SHP77 (cell line): Measurements from ENCODE around the gene OMD.
"Not testable (repeated sequence)": the region's sequence is repeated elsewhere in the genome, so short reads cannot be mapped to it uniquely, and the experiment has no call there.

ENCODE experiments used
- DNase-seq, 2 experiments: peaks; one replicate each; lab custom pipeline; 2025; lab: John Stamatoyannopoulos, UW

Gene OMD

DNA sequence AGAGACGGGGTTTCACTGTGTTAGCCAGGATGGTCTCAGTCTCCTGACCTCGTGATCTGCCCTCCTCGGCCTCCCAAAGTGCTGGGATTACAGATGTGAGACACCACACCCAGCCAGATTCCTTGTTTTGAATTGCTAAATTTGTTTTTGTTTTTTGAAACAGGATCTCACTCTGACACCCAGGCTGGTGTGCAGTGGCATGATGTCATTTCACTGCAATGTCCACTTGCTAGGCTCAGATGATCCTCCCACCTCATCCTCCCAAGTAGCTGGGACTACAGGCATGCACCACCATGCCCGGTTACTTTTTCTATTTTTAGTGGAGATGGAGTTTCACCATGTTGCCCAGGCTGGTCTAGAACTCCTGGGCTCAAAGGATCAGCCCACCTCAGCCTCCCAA lies 13.1 kb downstream of the OMD start:
- not testable (repeated sequence) for DNase-seq

DNA sequence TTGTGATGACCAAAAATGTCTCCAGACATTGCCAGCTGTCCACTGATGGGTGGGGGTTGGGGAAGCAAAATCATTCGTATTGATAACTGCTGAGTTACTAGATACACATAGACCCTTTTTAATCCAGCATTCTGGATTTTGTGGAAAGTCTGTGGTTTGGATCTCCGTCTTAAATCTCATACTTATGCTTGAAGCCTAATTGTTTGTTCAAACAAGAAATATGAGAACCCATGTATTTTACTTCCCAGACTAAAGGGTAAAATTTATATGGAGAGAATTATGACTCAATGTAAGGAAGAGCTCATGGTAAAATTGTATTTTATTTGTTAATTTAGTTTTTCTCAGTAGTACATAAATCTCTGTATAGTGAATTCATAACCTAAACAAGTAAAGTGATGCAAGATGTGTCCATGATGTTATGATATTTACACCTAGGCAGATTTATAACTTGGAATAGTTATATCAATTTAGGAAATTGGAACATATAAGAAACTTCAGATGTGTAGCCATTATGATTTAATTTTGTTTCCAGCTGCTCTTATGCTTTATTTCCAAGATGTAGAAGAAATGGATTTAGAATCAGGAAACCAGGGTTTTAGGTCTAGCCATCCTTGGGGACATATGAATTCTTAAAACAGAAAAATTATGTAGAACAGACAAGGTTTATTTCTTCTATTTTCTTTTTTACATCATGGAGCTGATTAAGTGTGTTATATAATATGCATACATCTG lies 15.4 kb downstream of the OMD start:
- DNase-seq: no peak

DNA sequence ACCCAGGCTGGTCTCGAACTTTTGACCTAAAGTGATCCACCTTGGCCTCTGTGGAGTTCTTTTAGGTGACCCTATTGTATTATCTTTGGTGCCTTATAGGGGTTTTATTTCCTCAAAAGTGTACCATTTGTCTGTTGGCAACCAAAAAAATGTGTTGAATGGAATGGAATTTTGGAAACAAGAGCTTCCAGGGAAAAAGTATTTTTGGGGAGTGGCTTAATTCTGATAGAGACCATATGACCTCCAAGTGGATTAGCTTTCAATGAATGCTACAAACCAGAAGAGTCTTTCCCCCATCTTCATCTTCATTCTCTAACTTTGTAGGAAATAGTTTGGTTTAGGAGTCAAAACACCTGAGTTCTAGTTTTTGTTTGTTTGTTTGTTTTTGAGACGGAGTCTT lies 16.5 kb downstream of the OMD start:
- no peak for DNase-seq

DNA sequence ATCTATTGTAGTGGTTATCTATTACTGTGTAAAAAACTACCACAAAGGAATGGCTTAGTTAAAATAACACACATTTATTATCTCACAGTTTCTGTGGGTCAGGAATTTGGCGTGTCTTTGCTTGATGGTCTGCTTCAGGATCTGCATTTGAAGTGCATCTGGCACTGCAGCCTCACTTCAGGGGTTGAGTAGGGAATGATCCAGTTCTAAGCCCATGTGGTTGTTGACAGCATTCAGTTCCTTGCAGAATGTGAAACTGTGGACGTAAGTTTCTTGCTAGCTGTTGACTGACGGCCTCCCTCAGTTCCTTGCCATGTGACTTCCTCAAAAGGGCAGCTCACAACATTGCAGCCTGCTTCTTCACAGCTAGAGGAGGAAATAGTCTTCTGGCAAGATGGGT lies 17.8 kb downstream of the OMD start:
- no peak for DNase-seq

DNA sequence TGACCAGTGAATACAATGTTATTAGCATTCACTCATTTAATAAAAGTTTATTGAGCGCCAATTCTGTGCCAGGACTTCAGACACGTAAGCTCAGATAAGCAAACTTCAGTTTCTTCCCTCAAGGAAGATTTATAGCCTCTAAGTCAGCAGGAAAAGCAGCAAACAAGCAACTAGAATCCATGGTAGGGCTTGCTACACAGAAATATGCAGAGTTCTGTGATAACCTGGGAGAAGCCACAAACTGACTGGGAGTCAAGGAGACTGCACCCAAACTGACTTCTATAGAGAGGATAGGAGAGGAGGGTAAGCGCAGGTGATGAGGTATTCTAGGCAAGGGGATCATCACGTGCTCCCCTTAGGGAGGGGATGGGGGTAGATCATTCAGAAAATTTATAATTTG lies 18.5 kb downstream of the OMD start:
- DNase-seq: no peak

DNA sequence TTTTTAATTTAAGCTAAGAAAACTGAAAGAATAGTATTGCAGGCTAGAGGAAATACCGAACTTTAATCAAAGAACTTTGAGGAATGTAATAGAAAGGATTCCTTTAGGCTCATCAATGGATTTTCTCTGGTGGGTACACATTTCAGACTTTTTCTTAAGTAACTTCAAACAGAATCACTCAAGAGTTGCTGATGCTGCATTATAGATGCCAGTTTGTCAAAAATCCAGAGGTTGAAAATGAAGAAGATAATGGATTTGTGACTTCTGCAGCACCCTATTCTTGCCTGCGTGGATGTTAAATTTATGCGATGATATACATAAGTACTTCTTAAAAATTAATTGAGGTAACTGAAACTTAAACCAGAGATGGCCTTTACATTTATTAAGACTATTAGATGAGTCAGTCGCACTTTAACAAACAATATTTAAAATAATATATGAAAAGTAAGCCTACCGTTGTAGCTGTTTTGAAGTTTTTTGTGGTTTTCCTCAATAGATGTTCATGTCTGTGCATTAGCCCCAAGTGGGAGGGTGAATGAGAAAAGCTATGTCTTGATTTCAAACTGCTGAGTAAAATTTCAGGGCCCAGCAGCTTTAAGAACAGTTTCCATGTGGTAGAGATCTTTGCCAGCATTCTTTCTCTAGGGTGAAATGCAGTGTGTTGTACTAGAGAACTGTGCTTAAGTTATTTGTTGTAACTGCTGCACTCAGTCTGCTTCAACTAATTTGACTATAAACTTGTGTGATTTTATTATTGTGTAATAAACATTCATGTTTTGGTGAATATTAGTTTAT lies 20.0 kb downstream of the OMD start, which contains the start of gene OGN:
Gene OGN, minus strand, starts transcription at position 537 of the 795 bp plus-strand sequence. CDS start 1,171 bp downstream, outside the sequence.
- DNase-seq: no peak

DNA sequence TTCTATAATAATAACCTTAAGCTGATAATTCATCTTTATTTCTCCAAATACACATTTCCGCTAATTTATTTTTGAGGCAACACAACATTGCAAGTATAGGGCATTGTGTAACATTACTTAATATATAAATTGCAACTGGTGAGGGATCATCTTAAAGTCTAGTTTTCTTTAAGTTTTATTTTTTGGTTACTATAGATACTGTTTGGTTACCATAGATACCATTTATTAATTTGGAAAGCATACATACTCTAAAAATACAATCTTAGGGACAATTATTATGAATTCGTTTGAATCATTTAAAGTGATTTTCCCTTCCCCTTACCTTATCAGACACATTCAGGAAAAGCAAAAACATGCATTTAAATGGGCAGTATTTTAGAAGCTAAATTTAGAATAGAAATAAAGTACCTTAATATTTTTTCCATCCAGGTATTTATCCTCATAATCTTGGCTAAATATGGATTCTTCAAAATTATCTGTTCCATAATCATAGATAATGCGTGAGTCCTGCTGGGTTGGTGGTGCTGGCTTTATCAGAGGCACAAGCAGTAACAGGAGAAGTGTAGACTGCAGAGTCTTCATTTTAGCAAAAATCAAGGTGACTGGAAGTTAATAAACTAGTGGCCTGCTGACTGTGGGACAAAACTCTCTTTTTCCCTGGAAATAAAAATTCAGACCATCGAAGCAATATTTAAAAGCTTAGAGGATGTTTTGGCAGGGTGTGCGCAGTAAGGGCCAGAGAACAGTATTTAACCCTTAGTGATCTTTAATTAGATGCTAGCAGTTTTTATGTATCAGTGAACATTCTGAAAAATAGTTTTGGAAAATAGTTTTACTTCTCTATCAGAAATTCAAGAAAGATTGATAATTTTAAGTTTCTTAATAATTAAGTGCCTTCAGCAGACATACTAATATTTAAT lies 21.2 kb downstream of the OMD start:
- DNase-seq: no peak

DNA sequence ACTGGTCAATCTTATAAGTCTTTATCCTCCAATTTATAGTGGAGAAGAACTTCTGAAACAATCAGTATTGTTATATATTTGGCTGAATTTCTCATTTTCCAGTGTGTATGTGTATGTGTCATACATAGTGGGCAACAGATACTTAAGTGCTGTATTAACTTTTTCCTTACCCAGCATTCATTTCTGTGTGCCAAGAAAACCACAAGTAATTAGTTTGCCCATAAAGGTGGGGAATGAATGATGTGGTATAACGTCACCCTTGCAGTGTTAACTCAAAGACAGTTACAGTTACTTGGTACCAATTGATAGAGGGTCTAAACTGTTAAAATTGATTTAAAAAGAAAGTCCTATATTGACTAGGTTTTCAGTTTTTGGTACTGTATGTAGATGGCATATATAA lies 21.9 kb downstream of the OMD start:
- DNase-seq: no peak

DNA sequence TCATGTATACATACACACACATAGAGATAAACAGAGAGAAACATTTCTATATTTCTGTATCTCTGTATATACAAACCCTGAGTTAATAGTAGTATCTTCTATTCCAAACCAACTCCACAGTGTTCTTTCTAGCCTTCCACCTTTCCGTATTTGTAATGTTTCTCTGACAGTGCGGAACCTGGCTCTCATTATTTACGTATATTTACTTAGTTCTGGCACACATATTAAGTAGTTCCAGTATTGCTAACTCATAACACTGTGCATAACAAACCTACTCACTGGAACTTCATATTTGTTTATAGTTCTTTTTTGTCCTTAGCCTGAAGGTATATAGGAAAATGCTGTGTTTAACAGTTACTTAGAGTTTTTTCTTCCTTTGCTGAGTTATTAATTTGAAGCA lies 26.4 kb downstream of the OMD start:
- DNase-seq: no peak

DNA sequence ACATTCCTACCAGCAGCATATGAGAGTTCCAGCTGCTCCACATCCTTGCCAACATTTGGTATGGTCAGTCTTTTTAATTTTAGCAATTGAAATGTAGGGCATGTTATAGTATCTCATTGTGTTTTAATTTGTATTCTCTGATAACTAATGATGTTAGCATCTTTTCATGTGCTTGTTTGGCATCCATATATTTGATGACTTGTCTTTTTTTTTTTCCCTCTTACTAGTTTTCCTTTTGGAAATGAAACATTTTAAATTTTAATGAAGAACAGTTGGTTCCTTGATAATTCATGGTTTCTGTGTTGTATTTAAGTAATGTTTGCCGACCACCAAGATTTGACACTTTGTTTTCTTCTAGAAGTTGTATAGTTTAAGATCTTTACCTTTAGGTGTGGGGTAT lies 28.7 kb downstream of the OMD start:
- DNase-seq: no peak

DNA sequence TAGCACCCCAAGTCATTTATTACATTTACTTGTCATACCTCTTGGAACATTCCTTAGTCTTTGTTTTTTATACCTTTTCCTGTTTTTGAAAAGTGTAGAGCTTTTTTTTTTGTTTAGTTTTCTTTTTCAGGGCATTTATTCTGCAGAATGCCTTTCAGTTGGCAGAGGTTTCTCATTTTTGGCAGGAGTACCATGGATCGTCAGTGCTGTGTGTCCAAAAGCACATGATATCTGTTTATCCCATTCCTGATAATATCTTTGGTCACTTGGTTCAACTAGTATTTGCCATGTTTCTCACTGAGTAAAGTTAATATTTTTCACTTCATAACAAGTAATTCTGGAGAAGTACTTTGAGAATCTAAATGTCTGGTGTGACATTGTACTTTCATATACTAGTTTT lies 30.6 kb downstream of the OMD start:
- DNase-seq: no peak

DNA sequence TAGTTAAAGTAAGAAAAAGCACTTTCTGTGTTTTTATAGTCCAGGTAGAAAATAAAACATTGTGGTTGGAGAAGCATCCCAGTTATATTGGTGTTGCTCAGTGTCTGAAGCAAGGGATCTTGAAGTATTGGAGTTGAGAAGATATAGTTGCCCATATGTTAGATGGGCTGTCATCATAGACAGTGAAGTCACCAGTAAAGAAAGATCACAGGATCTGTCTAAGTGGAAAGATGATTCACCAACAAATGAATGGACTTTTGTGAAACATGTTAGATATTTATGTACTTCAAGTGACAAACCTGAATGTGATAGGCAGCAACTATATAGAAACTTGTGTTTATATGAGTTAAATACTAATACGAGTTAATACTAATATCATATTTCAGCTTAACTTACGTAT lies 31.6 kb downstream of the OMD start:
- DNase-seq: no peak

DNA sequence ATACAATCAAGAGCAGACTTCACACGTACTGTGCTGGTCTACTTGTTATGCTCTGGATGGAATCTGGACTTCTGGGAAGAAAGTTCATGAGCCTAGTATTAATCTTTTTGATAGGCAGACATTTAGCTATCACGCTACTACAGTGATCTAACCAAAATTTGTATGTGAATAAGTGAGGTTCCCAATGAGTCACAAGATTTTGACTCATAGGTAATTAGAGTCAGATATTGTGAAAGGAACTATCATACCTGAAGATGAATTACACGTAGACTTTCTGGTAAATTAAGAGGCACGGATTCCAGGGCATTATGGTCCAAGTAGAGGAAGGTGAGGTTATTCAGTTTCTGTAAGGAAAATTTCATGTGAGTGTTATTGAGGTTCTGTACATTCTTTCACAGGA lies 38.3 kb downstream of the OMD start:
- no peak for DNase-seq

DNA sequence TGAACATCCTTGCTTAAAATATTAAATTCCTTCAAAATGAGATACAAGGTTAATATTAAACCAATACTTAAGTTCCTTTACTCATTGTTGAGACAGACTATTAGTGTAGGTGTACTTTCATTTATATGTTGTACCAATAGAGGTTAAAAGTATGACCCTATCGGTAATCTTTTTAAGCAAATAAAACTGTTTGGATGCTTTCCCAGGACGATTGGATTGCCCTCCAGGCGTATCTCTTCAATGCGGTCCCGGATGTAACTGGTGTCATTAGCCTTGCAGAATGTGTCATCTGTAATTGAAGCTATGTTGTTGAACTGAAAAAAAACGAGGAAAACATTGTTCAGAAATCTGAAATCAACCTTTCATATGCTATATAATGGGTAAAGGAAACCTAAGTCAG lies 38.8 kb downstream of the OMD start:
- DNase-seq: no peak

DNA sequence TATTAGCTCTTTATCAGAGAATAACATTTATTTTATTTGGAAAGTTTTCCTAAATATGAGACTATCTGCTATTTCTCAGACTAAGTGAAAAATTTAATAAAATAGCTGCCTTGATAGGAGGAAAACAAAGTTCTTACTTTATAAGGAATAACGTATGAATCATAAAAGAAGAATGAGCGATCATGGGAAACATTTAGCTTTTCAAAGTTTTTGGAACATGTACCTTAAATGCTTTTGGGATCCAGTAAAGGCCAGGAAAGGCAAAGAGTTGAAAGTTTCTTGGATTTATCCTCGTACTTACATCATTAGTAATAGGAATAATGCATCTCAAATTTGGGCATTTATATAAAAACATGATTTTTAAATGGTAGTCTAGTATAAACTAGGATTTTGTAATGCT lies 39.3 kb downstream of the OMD start:
- no peak for DNase-seq

DNA sequence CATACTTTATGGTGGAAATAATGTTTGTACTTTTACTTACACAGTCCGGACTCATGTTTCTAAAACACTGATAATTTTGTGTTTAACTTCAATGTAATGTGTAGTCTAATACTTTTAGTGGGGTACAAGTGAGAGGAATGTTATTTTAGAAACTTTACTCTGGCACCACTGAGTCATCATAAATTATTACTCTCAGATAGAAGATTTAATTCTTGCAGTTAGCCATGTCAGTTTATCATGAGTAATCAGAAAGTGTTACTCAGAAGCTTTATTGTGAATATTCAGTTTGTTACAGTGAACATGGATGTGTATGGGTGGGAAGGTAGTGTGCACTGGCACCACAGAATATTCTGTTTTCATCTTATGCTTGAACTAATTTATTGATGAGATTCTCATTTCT lies 39.9 kb downstream of the OMD start:
- no peak for DNase-seq

DNA sequence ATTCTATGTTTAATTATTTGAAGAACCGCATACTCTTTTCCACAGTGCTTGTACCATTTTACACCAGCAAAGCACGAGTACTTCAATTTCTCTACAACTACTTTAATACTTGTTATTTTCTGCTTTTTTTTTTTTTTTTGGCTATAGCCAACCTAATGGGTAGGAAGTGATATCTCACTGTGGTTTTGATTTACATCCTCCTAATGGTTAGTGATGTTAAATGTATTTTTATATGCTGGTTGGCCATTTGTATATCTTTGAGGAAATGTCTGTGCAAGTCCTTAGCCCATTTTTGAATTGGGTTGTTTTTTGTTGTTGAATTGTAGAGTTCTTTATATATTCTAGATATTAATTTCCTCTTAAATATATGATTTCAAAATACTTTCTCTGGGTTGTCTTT lies 42.5 kb downstream of the OMD start:
- DNase-seq: no peak

DNA sequence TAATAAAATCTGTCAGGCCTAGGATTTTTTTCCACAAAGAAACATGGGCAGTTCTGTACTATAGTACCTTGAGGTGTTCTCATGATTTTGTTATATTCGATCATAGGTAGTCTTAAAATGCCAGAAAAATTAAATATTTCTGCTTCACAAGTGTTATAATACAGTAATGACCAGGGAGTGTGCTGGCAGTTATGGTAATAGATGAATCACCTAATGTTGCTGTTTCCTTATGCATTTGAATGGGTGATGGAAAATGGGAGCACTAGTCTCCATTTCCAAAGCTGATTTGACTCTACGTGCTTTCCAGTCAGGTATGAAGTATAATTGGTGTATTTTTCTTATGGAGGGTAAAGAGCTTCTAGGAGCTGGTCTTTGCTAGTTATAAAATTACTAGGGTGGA lies 43.7 kb downstream of the OMD start:
- DNase-seq: no peak

DNA sequence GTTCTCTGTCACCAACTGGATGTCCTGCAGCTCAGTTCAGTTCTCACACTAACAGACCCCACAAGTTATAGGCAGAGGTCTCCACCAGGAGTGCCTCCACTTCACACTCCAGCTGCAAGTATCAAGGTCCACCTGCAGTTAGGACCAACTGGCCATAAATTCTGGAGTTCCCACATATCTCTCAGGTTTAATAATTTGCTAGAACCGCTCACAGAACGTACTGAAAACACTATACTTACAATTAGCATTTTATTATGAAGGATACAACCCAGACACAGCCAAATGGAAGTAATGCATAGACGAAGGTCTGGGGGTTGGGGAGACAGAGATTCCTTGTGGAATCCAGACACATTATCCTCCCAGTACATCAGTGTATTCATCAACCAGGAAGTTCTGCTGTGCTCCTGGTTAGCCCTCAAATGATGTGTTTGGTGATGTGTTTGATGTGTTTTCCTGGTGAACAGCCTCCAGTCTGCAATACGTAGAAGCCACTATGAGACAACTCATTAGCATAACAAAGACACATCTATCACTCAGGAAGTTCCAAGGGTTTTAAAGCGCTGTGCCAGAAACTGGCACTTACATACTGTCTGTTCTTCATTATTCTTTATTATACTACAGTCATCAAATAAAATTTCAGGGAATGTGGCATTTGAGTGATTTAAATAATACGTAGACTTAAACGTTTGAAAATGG lies 45.3 kb downstream of the OMD start:
- peak; percentile 17 to 33 for DNase-seq

DNA sequence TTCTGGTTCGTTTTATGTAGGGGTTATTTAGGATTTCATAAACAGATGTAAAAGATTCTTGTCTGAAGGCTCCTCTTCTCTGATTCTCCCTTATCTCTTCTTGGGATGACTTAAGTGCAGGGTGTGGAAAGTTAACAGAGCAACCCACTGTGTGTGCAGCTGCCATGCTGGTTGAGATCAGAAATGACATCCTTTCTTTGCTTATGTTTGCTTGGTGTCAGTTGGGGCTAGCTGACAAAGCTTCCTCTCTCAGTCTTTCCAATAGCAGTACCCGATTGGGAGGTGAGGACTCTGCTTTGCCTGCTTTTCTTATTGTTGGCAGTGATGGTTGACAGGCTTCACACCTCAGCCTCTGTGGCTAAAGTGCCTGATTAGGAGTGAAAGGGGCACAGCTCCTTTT lies 46.4 kb downstream of the OMD start:
- peak; percentile 38 to 57 for DNase-seq

DNA sequence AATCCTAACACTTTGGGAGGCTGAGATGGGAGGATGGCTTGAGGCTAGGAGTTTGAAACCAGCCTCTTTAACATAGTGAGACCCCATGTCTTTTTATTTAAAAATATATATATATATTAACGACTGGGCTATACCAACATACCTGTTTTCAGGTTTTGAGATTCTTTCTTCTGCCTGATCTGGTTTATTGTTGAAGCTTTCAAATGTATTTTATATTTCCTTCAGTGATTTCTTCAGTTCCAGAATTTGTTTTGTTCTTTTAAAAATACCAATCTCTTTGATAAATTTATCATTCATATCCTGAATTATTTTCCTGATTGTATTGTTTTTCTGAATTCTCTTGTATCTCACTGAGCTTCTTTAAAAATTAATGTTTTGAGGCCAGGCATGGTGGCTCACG lies 51.1 kb downstream of the OMD start:
- no peak for DNase-seq

DNA sequence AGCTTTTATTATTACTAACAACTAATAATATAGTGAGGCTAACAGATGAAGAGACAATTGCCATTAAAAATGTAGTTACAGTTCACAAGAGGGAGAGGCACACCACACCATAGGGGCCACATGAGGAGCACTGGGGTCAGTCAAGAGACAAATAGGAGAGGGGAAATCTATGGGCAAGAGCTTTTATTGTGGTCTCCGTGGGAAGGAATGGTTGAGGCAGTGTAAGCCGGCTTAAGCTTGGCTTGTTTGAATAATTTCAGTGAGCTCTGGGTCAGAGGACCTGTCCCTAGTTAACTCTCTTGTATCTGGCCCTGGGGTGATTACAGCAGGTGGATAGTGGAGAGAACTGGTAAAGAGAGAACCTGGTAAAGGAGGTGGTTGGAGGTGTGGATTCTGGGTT lies 55.2 kb downstream of the OMD start:
- DNase-seq: no peak
